ENCODE data around the gene PDE7B. TPM values are rescaled to one million over a fixed set of nuclear protein-coding genes. Genes with fewer than 3 reads are reported as not detected.

PDE7B gene
- total and polyA plus RNA-seq, 2 donors (not counting 1 experiment from before 2014, with no cell fraction given): 7.9 to 21.5 TPM

DNA sequence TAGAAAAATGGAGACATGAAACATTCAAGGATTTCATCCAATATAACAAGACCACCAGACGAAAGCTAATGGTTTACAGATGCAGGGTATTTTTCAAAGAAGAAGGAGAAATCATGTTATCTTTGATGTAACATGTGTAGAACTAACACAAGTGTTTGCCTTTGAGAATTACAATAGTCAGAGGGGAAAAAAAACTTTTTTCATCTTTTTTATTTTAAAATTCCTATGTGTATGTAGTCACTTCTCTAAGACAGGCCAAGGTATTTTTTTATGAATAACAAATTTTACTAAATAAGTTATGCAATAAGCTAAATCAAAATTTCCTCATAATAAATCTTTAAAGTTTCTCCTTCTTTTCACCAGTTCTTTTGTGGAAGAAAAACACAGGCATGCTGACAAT, 161.4 kb downstream of the PDE7B start:
- H3K9me3 ChIP-seq (ENCODE audit: control insufficient read depth, insufficient read depth, low read depth, low read length): no peaks in the 10 kb centered on the region
- no peaks in the 10 kb centered on the region for H3K27me3 ChIP-seq (ENCODE audit: control insufficient read depth, insufficient read depth, low read length)
- H4K20me1 ChIP-seq (ENCODE audit: control insufficient read depth, extremely low read depth, insufficient read depth, low read length): no peaks in the 10 kb centered on the region
- H3K9ac ChIP-seq (ENCODE audit: insufficient read depth, low read length): no peak overlapping the region
- no peaks in the 10 kb centered on the region for H3K36me3 ChIP-seq (ENCODE audit: control insufficient read depth, insufficient read depth, low read length)
- no peak overlapping the region for H2AFZ ChIP-seq (ENCODE audit: low read length)
- H3K4me3 ChIP-seq (replicated peaks in 1 of 4; ENCODE audit: control extremely low read depth in 1 of 4, insufficient read depth in 1 of 4, low read depth in 3 of 4, low read length in 4 of 4): no peak overlapping the region
- no peaks in the 10 kb centered on the region for H3K79me2 ChIP-seq (ENCODE audit: control insufficient read depth, insufficient read depth, low read length)
- DNase-seq (ENCODE audit: low read depth in 2 of 2): no peak
- peak overlapping the region; percentile 29 for H3K4me2 ChIP-seq (ENCODE audit: extremely low read depth, insufficient read depth, low read length)
- TF ChIP-seq EZH2 (IDR thresholded peaks at IDR 0.05; ENCODE audit: low read length, missing control alignments): no peak
- TF ChIP-seq, protein P1, sequence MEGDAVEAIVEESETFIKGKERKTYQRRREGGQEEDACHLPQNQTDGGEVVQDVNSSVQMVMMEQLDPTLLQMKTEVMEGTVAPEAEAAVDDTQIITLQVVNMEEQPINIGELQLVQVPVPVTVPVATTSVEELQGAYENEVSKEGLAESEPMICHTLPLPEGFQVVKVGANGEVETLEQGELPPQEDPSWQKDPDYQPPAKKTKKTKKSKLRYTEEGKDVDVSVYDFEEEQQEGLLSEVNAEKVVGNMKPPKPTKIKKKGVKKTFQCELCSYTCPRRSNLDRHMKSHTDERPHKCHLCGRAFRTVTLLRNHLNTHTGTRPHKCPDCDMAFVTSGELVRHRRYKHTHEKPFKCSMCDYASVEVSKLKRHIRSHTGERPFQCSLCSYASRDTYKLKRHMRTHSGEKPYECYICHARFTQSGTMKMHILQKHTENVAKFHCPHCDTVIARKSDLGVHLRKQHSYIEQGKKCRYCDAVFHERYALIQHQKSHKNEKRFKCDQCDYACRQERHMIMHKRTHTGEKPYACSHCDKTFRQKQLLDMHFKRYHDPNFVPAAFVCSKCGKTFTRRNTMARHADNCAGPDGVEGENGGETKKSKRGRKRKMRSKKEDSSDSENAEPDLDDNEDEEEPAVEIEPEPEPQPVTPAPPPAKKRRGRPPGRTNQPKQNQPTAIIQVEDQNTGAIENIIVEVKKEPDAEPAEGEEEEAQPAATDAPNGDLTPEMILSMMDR (conservative IDR thresholded peaks at IDR 0.05 in 1 of 2, IDR thresholded peaks at IDR 0.05 in 1 of 2; ENCODE audit: low read depth in 1 of 2, low read length in 2 of 2): no peak
- peaks cover 18% of the 10 kb centered on the region for H3K4me1 ChIP-seq (ENCODE audit: control insufficient read depth, extremely low read depth, insufficient read depth, low read length)
- peak overlapping the region; percentile 86 for H3K27ac ChIP-seq (ENCODE audit: insufficient read depth, low read length)

DNA sequence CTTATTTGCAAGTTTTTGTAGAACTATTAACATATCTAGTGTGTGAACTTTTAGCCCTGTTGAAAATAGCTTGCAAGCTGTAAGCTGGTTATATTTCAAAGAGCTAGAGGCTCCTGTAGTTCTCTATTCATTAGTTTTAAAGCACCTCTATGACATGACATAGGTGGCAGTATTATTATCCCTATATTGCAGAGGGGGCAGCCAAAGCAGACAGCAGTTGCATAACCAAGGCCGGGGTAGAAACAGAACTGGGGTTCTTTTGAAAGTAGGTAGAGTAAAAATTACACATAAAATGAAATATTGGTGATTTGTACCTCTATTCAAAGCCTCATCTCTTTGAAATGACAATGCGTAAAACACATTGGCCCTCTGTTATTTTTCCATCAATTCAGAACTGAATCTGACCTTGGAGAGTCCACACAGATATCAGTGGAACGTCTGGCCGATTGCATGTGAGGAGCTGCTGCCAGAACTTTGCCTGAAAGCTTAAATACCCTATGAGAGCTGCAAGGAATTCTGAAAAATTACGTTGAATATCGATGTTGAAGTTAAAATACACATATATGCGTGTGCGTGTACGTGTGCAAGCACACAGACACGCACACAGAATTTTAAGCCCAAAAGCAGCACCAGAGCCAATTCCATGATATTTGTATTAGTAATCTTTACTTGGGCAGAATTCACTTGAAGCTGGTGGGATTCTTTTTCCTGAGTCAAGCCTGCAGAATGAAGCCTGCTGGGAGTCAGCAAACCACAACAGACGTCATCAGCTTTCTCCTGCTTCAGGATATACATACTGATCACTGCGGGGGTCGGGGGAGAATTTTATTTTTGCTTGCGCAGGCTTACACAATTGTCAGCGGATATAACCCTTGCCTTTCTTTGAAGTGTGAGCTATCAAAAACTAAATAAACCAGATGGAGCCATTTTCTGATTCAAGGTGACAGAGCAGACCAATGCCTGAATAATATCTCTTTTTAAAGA, 163.2 kb downstream of the PDE7B start:
- H3K79me2 ChIP-seq (ENCODE audit: control insufficient read depth, insufficient read depth, low read length): no peaks in the 10 kb centered on the region
- no peaks in the 10 kb centered on the region for H3K9me3 ChIP-seq (ENCODE audit: control insufficient read depth, insufficient read depth, low read depth, low read length)
- H2AFZ ChIP-seq (ENCODE audit: low read length): no peak overlapping the region
- H3K27ac ChIP-seq (ENCODE audit: insufficient read depth, low read length): peak overlapping the region; percentile 75
- H3K4me2 ChIP-seq (ENCODE audit: extremely low read depth, insufficient read depth, low read length): peak overlapping the region; percentile 70
- H3K9ac ChIP-seq (ENCODE audit: insufficient read depth, low read length): peak overlapping the region; percentile 32
- H3K4me1 ChIP-seq (ENCODE audit: control insufficient read depth, extremely low read depth, insufficient read depth, low read length): peaks cover 18% of the 10 kb centered on the region
- DNase-seq (ENCODE audit: low read depth in 2 of 2): peak; percentile 100
- no peaks in the 10 kb centered on the region for H3K27me3 ChIP-seq (ENCODE audit: control insufficient read depth, insufficient read depth, low read length)
- H3K4me3 ChIP-seq (replicated peaks in 1 of 4; ENCODE audit: control extremely low read depth in 1 of 4, insufficient read depth in 1 of 4, low read depth in 3 of 4, low read length in 4 of 4): peak overlapping the region in 1 of 4 experiments; percentile 32
- H3K36me3 ChIP-seq (ENCODE audit: control insufficient read depth, insufficient read depth, low read length): no peaks in the 10 kb centered on the region
- no peaks in the 10 kb centered on the region for H4K20me1 ChIP-seq (ENCODE audit: control insufficient read depth, extremely low read depth, insufficient read depth, low read length)
- TF ChIP-seq, protein P1 (conservative IDR thresholded peaks at IDR 0.05 in 1 of 2, IDR thresholded peaks at IDR 0.05 in 1 of 2; ENCODE audit: low read depth in 1 of 2, low read length in 2 of 2): no peak

DNA sequence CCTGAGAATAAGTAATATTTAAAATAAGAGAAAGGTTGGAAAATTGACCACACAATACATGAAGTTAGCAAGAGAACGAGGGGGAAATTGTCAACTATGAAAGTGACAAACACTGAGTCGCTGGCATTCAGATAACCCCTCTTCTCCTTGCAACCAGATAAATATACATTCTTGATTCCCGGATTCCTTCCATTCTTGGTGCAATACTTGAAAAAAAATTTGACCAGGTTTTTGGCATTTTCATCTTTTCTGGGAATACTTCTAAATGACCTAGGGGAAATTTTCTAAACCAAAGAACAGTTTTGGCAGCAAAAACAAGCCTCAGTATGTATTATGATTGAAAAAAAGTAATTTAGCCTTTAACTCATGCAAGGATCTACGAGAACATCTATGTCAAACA, 164.0 kb downstream of the PDE7B start:
- no peaks in the 10 kb centered on the region for H3K79me2 ChIP-seq (ENCODE audit: control insufficient read depth, insufficient read depth, low read length)
- no peak for TF ChIP-seq EZH2 (IDR thresholded peaks at IDR 0.05; ENCODE audit: low read length, missing control alignments)
- TF ChIP-seq, protein P1 (conservative IDR thresholded peaks at IDR 0.05 in 1 of 2, IDR thresholded peaks at IDR 0.05 in 1 of 2; ENCODE audit: low read depth in 1 of 2, low read length in 2 of 2): no peak
- peak overlapping the region; percentile 75 for H3K27ac ChIP-seq (ENCODE audit: insufficient read depth, low read length)
- H3K36me3 ChIP-seq (ENCODE audit: control insufficient read depth, insufficient read depth, low read length): no peaks in the 10 kb centered on the region
- H3K4me3 ChIP-seq (replicated peaks in 1 of 4; ENCODE audit: control extremely low read depth in 1 of 4, insufficient read depth in 1 of 4, low read depth in 3 of 4, low read length in 4 of 4): peak overlapping the region in 1 of 4 experiments; percentile 32
- H3K27me3 ChIP-seq (ENCODE audit: control insufficient read depth, insufficient read depth, low read length): no peaks in the 10 kb centered on the region
- peak; percentile 35 to 72 for DNase-seq (ENCODE audit: low read depth in 2 of 2)
- H3K4me1 ChIP-seq (ENCODE audit: control insufficient read depth, extremely low read depth, insufficient read depth, low read length): peaks cover 18% of the 10 kb centered on the region
- no peak overlapping the region for H2AFZ ChIP-seq (ENCODE audit: low read length)
- no peaks in the 10 kb centered on the region for H4K20me1 ChIP-seq (ENCODE audit: control insufficient read depth, extremely low read depth, insufficient read depth, low read length)
- no peaks in the 10 kb centered on the region for H3K9me3 ChIP-seq (ENCODE audit: control insufficient read depth, insufficient read depth, low read depth, low read length)
- no peak overlapping the region for H3K4me2 ChIP-seq (ENCODE audit: extremely low read depth, insufficient read depth, low read length)
- no peak overlapping the region for H3K9ac ChIP-seq (ENCODE audit: insufficient read depth, low read length)

Measured in fibroblast of lung (primary cell).